Subcutaneous abdominal adipose tissue (tissue), 5 donors: ENCODE results near the gene TOP3A.

Experiments used
- H3K27ac ChIP-seq: one replicate; pipeline ENCODE4 v1.7.0; 2013; ENCODE audit warnings: low read depth, mild to moderate bottlenecking, inconsistent platforms, low read length, moderate library complexity
- H3K27me3 ChIP-seq, 5 donors: one replicate each; pipeline ENCODE4 v1.7.0; 2013; ENCODE audit warnings: low read length in 5 of 5, inconsistent platforms in 1 of 5; ENCODE audit not compliant: control insufficient read depth in 5 of 5, insufficient read depth in 4 of 5
- H3K36me3 ChIP-seq, 5 donors: one replicate each; pipeline ENCODE4 v1.7.0; 2013; ENCODE audit warnings: low read length in 5 of 5; ENCODE audit not compliant: control insufficient read depth in 5 of 5, insufficient read depth in 5 of 5
- H3K4me1 ChIP-seq, 5 donors: one replicate each; pipeline ENCODE4 v1.7.0; 2013; ENCODE audit warnings: low read length in 5 of 5, mild to moderate bottlenecking in 3 of 5, moderate library complexity in 1 of 5; ENCODE audit not compliant: control insufficient read depth in 5 of 5, insufficient read depth in 5 of 5
- H3K4me3 ChIP-seq, 5 donors: one replicate each; pipeline ENCODE4 v1.7.0; 2013; ENCODE audit warnings: low read length in 5 of 5, low read depth in 1 of 5
- H3K9ac ChIP-seq, 5 donors: one replicate each; pipeline ENCODE4 v1.7.0; 2013; ENCODE audit warnings: low read length in 5 of 5, mild to moderate bottlenecking in 4 of 5, moderate library complexity in 3 of 5
- H3K9me3 ChIP-seq, 5 donors: one replicate each; pipeline ENCODE4 v1.7.0; 2013; ENCODE audit warnings: low read length in 5 of 5; ENCODE audit not compliant: control insufficient read depth in 5 of 5
- donor health status: healthy.
- donor health status: healthy.
- donor health status: healthy.
- donor health status: healthy.
- donor health status: healthy.

TOP3A gene

GRCh38 chr17:18324140-18325050 lies 9.6 kb upstream of the TOP3A start:
- Histone ChIP-seq H3K9ac (no peak overlapping the region), H3K9me3 (no peaks in the 10 kb centered on the region), H3K27me3 (no peaks in the 10 kb centered on the region), H3K27ac (no peak overlapping the region), H3K4me3 (no peak overlapping the region), H3K4me1 (peaks cover 6 to 21% (median 16%) of the 10 kb centered on the region in 5 donors), H3K36me3 (peaks cover 0 to 91% (median 76%) of the 10 kb centered on the region in 5 donors)

DNA sequence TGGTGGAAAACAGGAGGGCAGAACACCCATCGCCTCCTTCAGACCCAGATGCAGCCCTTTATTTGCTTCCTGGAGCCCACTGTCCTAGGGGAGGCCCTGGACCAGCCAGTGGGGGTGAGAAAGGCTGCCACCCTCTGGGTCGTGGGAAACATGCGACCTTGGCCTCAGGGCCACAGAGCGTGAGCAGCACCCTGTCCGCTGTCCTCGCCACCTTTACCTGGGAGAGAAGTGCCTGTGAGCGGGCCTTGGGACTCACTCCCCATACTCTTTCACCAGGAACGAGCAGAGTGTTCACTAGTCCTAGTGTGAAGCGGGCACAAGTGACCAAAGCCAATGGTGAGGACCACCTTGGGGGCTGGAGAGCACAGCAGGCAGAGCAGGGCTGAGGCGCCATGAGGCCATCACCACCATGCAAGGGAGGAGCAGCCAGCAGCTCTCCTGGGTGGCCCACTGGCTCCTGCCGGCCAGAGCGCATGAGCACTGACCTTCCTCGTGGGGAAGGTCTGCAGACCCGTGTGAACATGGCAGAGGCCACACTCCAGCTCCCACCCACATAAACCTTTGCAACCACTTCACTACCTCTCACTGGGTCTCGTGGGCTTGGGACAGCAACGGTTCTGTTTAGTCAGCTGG lies 8.8 kb upstream of the TOP3A start:
- Histone ChIP-seq H3K36me3 (peaks cover 0 to 91% (median 76%) of the 10 kb centered on the region in 5 donors), H3K27me3 (no peaks in the 10 kb centered on the region)

DNA sequence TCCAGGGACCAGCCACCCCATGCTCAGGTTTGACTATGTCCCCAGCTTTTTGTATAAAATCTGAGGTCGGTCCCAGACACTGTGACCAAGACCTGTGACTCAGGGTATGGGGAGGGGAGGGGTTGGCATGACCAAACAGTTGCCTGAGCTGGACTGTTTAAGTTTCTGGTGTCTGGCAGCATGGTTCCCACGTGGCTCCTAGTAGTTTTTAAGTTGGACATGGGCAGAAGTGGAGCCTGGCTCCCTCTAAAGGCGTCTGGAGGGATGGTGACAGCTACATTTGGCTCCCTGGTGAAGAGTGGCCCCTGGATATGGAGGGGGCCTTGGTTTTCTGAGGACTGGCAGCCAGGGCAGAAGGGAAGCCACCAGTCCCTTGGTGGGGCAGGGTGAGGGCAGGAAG lies 8.2 kb upstream of the TOP3A start:
- H3K9ac ChIP-seq: no peak overlapping the region
- H3K4me1 ChIP-seq: peaks cover 6 to 35% (median 30%) of the 10 kb centered on the region in 5 donors
- no peak overlapping the region for H3K4me3 ChIP-seq
- peaks cover 0 to 87% (median 72%) of the 10 kb centered on the region in 5 donors for H3K36me3 ChIP-seq
- H3K9me3 ChIP-seq: no peaks in the 10 kb centered on the region
- H3K27me3 ChIP-seq: no peaks in the 10 kb centered on the region
- no peak overlapping the region for H3K27ac ChIP-seq

More for the DNA sequence above, 8.8 kb upstream of the TOP3A start:
- no peaks in the 10 kb centered on the region for H3K9me3 ChIP-seq
- no peak overlapping the region for H3K4me3 ChIP-seq
- H3K27ac ChIP-seq: no peak overlapping the region
- H3K9ac ChIP-seq: no peak overlapping the region
- peaks cover 6 to 29% (median 24%) of the 10 kb centered on the region in 5 donors for H3K4me1 ChIP-seq

DNA sequence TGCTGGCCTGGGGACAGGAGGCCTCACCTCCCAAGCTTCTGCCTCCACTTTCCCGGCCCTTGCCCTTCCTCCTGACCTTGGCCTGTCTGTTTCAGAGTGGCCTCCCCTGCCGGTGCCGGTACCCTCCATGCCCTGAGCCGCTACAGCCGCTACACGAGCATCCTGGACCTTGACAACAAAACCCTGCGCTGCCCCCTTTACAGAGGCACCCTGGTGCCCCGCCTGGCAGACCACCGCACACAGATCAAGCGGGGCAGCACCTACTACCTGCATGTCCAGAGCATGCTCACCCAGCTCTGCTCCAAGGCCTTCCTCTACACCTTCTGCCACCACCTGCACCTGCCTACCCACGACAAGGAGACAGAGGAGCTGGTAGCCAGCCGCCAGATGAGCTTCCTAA lies 7.7 kb upstream of the TOP3A start:
- peaks cover 10 to 40% (median 35%) of the 10 kb centered on the region in 5 donors for H3K4me1 ChIP-seq
- H3K4me3 ChIP-seq: no peak overlapping the region
- no peak overlapping the region for H3K27ac ChIP-seq
- H3K36me3 ChIP-seq: peaks cover 0 to 89% (median 72%) of the 10 kb centered on the region in 5 donors
- H3K27me3 ChIP-seq: no peaks in the 10 kb centered on the region
- H3K9me3 ChIP-seq: no peaks in the 10 kb centered on the region
- no peak overlapping the region for H3K9ac ChIP-seq

DNA sequence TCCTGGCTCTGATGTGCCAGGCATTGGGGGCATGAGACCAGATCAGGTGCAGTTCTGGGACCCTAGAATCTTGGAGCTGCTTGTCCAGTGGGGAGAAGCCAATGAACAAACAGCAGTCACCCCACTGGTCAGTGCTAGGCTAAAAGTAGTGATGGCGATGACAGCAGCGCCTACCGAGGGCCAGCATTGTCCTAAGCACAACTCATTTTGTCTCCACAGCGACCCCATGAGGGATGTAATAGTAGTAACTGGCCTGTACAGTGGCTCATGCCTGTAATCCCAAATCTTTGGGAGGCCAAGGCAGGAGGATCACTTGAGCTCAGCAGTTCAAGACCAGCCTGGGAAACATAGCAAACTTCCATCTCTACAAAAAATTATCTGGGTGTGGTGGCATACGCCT lies 6.5 kb upstream of the TOP3A start:
- no peak overlapping the region for H3K27ac ChIP-seq
- no peaks in the 10 kb centered on the region for H3K9me3 ChIP-seq
- peaks cover 0 to 89% (median 71%) of the 10 kb centered on the region in 5 donors for H3K36me3 ChIP-seq
- H3K27me3 ChIP-seq: no peaks in the 10 kb centered on the region
- H3K4me3 ChIP-seq: no peak overlapping the region
- peaks cover 12 to 52% (median 47%) of the 10 kb centered on the region in 5 donors for H3K4me1 ChIP-seq
- H3K9ac ChIP-seq: no peak overlapping the region

GRCh38 chr17:18320301-18320700 lies 5.5 kb upstream of the TOP3A start:
- H3K4me3 ChIP-seq: peak overlapping the region in 1 of 5 donors; percentile 1
- no peaks in the 10 kb centered on the region for H3K27me3 ChIP-seq
- H3K4me1 ChIP-seq: peaks cover 16 to 62% (median 56%) of the 10 kb centered on the region in 5 donors
- H3K36me3 ChIP-seq: peaks cover 0 to 84% (median 67%) of the 10 kb centered on the region in 5 donors
- no peaks in the 10 kb centered on the region for H3K9me3 ChIP-seq
- H3K9ac ChIP-seq: peak overlapping the region in 1 of 5 donors; percentile 38
- no peak overlapping the region for H3K27ac ChIP-seq

DNA sequence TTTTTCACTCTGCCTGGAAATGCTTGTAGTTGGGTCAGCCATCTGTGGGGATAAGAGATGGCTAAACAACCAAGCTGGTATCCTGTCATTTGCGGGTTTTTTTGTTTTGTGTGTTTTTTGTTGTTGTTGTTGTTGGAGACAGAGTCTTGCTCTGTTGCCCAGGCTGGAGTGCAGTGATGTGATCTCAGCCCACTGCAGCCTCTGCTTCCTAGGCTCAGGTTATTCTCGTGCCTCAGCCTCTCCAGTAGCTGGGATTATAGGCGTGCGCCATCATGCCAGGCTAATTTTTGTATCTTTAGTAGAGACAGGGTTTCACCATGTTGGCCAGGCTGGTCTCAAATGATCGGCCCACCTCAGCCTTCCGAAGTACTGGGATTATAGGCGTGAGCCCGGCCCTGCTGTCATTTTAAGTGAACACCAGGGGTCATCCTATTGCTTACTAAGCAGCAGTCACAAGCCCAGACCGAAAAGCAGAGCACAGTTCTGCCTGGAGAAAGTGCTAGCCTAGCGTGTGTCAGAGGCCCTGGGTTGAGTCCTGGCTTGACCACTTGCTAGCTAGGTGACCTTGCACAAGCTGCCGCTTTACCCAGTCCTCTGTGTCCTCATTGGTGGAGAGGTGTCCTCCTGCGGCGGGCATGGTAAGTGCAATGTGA lies 4.9 kb upstream of the TOP3A start:
- H3K36me3 ChIP-seq: peaks cover 0 to 79% (median 62%) of the 10 kb centered on the region in 5 donors
- H3K4me1 ChIP-seq: peaks cover 16 to 64% (median 57%) of the 10 kb centered on the region in 5 donors

GRCh38 chr17:18318771-18319450 lies 4.1 kb upstream of the TOP3A start:
- H3K36me3 ChIP-seq: peaks cover 0 to 70% (median 54%) of the 10 kb centered on the region in 5 donors
- H3K9me3 ChIP-seq: no peaks in the 10 kb centered on the region
- H3K4me3 ChIP-seq: peak overlapping the region in 1 of 5 donors; percentile 21
- peaks cover 18 to 73% (median 63%) of the 10 kb centered on the region in 5 donors for H3K4me1 ChIP-seq
- H3K9ac ChIP-seq: peak overlapping the region in 3 of 5 donors; percentile 30 to 45 (median 33)
- H3K27ac ChIP-seq: no peak overlapping the region
- no peaks in the 10 kb centered on the region for H3K27me3 ChIP-seq

More for the DNA sequence above, 4.9 kb upstream of the TOP3A start:
- Histone ChIP-seq H3K4me3 (peak overlapping the region in 2 of 5 donors; percentile 1 to 7), H3K9me3 (no peaks in the 10 kb centered on the region), H3K27me3 (no peaks in the 10 kb centered on the region), H3K27ac (no peak overlapping the region), H3K9ac (peak overlapping the region in 3 of 5 donors; percentile 34 to 45 (median 38))

GRCh38 chr17:18318117-18318516 lies 3.3 kb upstream of the TOP3A start:
- peak overlapping the region in 4 of 5 donors; percentile 18 to 53 (median 25) for H3K4me3 ChIP-seq
- H3K27me3 ChIP-seq: no peaks in the 10 kb centered on the region
- peaks cover 23 to 80% (median 71%) of the 10 kb centered on the region in 5 donors for H3K4me1 ChIP-seq
- no peaks in the 10 kb centered on the region for H3K9me3 ChIP-seq
- peaks cover 0 to 62% (median 46%) of the 10 kb centered on the region in 5 donors for H3K36me3 ChIP-seq
- no peak overlapping the region for H3K27ac ChIP-seq
- peak overlapping the region in 4 of 5 donors; percentile 33 to 60 (median 54) for H3K9ac ChIP-seq
